GM18870 (cell line): ENCODE measurements around the gene GPR162.

Experiments
- ATAC-seq: cut with Tn5 transposase; IDR thresholded peaks from one replicate; pipeline ENCODE4 v1.9.1; 2021; ENCODE audit warnings: moderate library complexity; ENCODE audit not compliant: unreplicated experiment

The GPR162 gene

DNA sequence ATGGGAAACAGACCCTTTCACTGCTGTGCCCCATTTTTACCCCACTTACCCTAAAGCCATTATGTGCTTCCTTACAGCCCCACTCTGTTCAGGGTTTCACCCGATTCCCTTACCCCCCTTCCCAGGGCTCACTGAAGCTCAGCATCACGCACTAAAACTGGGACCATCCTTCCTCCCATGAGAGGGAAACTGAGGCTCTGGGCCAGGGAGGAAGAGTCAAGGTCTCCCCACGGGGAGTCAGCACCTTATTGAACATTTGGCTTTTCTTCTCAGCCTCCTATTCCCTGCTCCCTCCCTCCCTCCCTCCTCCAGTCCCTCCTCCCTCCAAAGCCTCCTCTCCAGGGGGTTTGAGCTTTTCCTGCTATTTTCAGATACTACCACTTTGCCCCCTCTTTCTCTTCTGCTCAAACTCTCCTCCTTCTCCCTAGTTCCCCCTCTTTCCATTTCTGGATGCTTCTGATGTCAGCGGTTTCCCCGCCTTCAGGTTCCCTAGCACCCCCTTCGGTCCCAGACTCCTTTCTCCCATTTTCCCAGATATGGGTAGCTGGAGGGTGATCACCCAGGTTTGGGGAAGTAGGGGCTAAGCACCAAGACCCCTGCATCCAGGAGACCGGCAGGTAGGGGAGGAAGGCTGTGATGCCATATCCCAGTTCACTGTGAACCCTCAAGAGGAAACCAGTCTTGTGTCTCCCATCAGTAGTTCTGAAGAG is 960 bp downstream of the GPR162 start:
- no peak for ATAC-seq

GRCh38 chr12:6823182-6824084 is 1.8 kb downstream of the GPR162 start:
- no peak for ATAC-seq

- ATAC-seq: no peak
Measured at GRCh38 chr12:6824085-6824775, 2.6 kb downstream of the GPR162 start.

DNA sequence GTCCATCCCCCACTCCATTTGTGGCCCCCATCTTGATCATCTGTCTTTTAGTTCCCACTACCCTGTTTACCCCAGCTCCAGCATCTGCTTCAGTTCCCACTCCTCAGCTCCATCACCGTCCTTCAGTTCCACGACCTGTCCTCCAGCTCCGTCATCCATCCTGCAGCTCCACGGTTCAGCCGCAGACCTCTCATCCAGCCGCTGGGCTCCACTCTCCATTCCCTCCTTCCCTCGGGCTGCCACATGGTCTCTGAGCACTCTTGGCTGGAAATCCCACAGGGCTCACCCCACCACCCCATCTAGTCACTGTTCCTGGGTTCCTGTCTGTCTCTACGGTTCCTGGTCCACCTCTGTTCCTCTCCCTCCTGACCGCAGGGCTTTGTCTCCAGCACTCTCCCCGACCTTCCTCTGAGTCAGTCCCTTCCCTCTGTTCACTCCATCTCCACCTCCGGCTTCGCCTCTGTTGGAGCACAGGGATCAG is 3.3 kb downstream of the GPR162 start:
- ATAC-seq: no peak

- peak; percentile 47 for ATAC-seq
Measured at GRCh38 chr12:6825398-6826124, 3.9 kb downstream of the GPR162 start.

DNA sequence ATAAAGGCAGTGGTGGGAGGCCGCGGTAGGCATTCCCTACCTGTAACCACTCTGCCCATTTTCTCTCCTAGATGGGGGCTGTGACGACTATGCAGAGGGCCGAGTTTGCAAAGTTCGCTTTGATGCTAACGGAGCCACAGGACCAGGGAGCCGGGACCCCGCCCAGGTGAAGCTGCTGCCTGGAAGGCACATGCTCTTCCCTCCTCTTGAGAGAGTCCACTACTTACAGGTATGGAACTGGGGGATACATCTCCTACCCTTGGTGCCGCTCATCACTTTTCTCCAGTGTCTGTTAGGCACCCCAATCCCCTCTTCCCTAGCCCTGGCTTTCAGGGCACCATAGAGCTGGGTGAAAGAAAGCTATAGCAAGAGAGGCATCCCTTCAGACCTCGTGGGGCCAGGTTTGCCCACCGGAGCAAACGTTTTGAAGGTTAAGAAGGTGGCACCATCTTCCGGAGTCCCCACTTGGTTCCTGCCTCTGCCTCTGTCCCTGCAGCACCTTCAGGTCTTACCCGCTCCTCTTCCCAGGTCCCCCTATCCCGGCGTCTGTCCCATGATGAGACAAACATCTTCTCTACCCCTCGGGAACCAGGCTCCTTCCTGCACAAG is 4.6 kb downstream of the GPR162 start:
- ATAC-seq: no peak

DNA sequence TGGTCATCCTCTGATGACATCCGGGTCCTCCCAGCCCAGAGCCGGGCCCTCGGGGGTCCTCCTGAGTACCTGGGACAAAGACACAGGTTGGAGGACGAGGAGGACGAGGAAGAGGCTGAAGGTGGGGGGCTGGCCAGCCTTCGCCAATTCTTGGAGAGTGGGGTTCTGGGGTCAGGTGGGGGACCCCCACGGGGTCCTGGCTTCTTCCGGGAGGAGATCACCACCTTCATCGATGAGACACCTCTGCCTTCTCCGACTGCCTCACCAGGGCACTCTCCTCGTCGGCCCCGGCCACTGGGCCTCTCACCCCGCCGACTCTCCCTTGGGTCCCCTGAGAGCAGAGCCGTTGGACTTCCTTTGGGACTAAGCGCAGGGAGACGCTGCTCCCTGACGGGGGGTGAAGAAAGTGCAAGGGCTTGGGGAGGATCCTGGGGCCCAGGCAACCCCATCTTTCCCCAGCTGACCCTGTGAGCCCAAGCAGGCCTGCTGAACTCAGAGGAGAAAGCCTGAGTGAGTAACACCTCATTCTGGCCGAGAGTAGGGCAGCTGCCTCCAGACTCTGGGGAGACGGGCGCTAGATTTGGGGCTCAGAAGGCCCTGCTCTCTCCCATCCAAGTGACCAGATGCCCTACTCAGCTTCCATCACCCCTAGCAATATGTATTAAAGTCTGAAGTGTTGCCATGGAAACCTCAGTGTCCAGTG is 5.3 kb downstream of the GPR162 start:
- no peak for ATAC-seq

- no peak for ATAC-seq
Measured at GRCh38 chr12:6827437-6827911, 5.9 kb downstream of the GPR162 start.

- ATAC-seq: no peak
Measured at GRCh38 chr12:6827982-6828780, 6.6 kb downstream of the GPR162 start, which contains the start of gene P3H3. Gene P3H3 (plus strand): TSS chr12:6828407. CDS start chr12:6828441, 34 bp downstream.

DNA sequence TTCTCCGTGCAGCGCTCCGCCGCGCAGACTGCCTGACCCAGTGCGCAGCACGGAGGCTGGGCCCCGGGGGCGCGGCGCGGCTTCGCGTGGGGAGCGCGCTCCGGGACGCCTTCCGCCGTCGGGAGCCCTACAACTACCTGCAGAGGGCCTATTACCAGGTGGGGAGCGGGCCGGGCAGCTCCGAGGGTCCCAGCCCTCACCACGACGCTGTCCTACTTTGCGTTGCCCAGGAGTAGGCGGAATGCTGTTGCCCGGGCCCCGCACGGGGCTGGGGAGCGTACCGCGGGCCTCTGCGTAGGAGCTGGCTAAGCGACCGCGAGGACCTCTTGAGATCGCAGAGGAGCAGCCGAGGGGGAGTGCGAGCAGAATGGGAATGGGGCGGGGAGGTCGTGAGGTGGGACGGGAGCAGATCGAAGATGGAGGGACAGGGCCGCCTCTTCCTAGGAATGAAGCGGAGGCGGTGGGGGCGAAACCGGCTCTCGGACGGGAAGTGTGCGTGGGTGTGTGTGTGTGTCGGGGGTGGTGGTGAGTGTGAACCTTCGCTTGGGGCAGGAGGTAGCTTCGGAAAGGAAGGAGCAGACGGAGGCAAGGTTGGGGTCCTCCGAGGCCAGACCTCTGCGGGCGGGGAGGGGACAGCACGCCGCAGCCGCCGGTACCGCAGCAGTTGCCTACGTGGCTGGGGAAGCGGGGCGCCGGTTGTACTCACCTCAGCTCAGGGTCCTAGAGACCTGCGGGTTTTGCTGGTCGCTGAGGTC is 7.3 kb downstream of the GPR162 start:
- no peak for ATAC-seq

GRCh38 chr12:6829536-6830220 is 8.1 kb downstream of the GPR162 start:
- ATAC-seq: no peak

DNA sequence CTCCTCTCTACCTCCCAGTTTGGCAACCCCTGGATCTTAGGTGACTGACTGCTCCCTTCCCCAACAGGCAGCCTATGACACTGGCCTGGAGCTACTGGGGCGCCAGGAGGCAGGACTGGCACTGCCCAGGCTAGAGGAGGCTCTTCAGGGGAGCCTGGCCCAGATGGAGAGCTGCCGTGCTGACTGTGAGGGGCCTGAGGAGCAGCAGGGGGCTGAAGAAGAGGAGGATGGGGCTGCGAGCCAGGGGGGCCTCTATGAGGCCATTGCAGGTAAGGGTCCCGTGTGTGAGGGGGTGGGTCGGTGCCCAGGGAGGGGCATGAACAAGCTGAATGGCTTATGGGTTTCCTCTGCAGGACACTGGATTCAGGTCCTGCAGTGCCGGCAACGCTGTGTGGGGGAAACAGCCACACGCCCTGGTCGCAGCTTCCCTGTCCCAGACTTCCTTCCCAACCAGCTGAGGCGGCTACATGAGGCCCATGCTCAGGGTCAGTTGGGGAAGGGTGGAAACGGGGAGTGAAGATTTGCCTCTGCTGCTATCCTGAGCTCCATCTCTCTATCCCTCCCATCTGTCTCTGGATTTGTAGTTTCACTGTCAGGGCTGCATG is 8.8 kb downstream of the GPR162 start:
- ATAC-seq: no peak

- no peak for ATAC-seq
Measured at GRCh38 chr12:6830999-6831398, 9.4 kb downstream of the GPR162 start.

- no peak for ATAC-seq
Measured at GRCh38 chr12:6831450-6831995, 9.9 kb downstream of the GPR162 start.

DNA sequence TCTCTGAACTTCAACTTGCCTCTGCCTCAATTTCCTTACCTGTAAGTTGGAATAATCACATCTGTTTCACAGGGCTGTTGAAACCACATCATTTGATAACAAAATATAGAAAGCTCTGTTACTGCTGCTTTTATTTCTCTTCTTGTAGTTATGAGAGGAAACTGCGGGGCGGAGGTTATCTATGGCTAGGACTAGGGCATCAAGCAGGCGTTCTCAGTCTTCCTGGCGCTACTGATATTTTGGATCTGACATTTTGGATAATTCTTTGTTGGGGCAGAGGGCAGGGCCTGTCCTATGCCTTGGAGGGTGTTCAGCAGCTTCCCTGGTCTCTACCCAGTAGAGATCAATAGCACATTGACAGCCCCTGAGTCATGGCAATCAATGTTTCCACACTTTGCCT is 10.5 kb downstream of the GPR162 start:
- ATAC-seq: no peak

DNA sequence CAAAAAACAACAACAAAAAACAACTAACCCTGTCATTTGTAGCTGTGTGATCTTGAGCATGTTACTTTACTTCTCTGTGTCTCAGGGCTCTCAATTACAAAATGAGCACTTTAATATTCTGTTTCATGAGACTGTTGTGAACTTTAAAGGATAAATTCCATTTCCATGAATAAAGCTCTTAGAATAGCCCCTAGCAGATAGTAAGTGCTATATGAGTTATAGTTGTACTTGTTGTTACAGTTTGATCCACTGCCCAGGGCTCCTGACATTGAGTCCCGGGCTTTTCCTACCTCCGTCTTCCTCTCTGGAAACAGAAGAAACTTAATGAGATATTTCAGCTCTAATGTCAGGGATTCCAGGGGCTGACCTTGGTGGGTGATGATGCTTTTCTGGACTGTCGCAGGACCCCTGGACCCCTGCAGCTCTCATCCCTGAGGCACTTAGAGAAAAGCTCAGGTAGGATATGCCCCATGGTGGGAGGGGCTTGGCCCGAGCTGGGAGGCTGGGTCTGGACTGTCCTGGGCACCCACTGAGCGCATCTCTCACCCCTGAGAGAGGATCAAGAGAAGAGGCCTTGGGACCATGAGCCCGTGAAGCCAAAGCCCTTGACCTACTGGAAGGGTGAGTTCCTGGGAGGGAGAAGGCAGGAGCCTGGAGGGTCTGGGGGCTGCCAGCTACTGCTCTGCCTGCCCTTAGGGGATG is 11.7 kb downstream of the GPR162 start:
- ATAC-seq: no peak
